GM18868 (cell line): ENCODE measurements around the gene KBTBD2.
"Not testable (repeated sequence)": the region's sequence is repeated elsewhere in the genome, so short reads cannot be mapped to it uniquely, and the experiment has no call there.

ENCODE experiments used
- ATAC-seq: cut with Tn5 transposase; IDR thresholded peaks from one replicate; pipeline ENCODE4 v1.9.1; 2021; ENCODE audit warnings: mild to moderate bottlenecking, moderate library complexity; ENCODE audit not compliant: unreplicated experiment

Gene KBTBD2

DNA sequence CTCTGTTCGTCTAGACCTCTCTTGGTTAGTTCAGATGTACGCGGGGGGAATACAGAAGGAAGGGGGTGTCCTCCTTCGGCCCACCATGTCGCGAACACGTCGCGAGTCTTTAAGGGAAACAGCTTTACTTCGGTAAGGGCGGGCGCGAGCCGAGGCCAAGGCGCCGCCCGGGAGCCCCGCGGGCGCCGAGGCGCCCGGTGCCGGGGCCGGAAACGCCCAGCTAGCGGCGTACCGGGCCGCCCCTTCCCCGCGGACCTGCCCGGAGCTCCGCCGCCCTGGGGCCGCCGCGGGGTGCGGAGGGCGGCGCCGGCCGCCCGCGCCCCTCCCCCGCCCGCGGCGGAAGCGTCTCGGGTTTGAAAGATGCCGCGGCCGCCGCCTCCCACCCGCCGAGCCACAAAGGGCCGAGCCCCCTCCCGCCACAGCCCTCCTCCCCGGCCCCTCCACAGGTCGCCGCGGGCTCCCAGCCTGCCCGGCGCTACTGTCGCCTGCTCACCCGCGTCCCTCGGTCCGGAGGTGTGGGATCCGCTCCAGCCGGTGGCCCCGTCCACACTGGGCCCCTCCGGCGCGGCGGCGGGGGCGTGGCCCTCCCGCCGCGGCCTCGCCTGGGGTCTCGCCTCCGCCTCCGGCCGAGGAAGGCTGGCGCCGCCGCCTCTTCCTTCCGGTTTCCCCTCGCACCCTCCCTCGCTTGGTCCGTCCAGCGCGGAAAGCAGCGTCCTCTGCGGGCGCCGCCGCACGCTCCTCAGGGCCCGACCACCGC, at the start of gene KBTBD2:
Gene KBTBD2, minus strand, starts transcription at position 718 of the 757 bp plus-strand sequence. CDS start 12,156 bp downstream, outside the sequence.
- ATAC-seq = peak; percentile 60

DNA sequence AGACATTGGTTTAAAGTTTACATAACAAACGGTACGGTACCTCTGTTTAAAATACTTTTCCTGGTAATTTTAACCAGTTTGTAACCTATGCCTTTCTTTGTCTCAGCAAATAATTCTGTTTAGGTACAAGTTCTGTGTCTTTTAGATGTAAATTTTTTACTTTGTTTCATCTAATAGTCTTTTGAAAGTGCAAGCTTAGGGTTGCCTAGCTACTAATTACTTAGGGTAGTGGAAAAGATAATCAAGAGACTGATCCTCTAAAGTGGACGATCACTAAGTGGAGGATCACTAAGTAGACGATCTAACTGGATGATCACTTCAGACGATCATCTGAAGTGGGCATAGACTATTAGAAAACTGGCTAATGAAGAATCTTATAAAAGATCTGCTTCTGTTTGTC, 49.6 kb upstream of the KBTBD2 start:
- ATAC-seq = no peak

DNA sequence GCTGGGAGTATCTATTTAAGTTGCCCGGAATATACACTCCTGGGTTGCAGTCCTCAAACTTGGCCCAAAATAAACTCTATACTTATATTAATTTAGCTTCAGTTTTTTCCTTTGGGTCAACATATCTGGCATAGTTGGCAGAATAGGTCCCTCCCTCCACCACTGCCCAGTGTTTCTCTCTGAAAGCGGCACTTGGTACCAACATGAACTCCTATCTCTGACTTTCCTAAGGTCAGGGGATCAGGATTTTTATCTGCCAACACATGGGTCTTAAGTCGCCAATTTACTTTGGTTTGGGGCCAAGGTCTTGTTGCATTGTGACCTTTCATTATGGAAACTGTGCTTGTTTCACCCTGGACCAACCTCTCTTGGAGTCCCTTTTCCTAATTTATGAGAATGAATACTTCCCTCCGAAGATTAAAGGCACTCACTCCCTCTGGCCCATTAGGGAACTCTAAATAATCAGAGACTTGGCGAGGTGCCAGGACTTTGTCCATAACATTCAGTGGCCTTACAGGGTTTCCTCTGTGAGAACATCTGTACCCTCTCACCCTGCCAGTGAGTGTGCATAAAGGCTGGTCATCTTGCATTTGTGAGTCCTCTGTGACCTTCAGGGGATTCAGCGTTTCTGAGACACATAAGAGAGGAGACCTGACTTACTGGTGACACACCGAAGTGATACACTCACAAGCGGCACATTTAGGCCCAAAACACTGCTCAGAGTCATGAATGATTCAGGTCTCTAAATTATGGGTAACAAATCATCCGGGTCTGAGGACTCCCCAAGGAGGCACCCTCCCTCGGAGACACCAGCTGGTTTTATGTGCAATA, 46.0 kb upstream of the KBTBD2 start:
- ATAC-seq = no peak

DNA sequence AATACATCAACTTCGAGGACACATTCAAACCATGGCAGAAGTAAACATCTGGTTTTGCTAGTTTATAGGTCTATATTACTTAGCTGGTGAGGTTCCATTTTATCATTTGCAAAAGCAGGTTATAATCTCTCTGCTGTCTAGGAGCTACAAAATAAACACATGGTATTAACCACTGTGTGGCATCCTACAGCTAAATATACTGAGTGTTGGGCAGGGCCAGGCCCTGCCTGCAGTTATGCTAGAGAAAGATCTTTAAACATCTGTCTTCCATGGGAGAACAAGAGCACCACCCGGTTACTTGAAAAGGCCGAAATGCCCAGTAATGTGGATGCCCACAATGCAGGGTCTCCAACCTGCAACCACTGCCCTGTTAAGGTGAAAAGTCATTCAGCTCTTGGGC, 45.1 kb upstream of the KBTBD2 start:
- ATAC-seq = no peak

DNA sequence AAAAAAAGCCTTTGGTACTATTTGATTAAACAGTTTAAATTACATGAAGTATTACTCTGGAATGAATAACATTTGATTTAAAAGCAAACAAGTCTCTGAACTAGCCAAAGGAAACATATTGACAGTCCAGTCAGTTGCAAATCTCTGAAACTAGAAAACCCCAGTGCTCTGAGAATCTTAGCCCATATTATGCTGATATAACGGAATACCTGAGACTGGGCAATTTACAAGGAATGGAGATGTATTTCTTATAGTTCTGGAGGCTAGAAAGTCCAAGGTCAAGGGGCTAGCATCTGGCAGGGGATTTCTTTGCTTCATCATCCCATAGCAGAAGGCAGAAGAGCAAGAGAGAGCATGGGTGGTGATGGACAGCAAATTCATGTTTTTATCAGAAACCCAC, 44.0 kb upstream of the KBTBD2 start:
- ATAC-seq = no peak

DNA sequence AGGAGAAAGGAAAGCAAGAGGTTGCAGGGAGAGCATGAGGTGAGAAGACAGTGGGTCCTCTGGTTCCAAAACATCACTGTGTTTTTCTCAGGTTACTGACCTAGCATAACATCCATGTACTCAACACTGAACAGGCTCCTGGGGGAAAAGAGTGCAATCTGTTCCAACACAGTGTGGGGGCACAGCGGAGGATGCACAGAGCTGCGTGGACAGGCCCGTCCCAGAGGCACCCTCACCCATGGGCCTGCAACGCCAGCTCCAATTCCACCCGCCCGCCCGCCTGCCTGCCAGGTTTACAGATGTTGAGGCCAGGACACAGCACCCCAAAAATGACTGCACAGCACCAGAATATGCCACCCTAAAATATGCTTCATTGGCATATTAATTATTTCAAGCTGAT, 38.8 kb upstream of the KBTBD2 start:
- ATAC-seq = no peak

DNA sequence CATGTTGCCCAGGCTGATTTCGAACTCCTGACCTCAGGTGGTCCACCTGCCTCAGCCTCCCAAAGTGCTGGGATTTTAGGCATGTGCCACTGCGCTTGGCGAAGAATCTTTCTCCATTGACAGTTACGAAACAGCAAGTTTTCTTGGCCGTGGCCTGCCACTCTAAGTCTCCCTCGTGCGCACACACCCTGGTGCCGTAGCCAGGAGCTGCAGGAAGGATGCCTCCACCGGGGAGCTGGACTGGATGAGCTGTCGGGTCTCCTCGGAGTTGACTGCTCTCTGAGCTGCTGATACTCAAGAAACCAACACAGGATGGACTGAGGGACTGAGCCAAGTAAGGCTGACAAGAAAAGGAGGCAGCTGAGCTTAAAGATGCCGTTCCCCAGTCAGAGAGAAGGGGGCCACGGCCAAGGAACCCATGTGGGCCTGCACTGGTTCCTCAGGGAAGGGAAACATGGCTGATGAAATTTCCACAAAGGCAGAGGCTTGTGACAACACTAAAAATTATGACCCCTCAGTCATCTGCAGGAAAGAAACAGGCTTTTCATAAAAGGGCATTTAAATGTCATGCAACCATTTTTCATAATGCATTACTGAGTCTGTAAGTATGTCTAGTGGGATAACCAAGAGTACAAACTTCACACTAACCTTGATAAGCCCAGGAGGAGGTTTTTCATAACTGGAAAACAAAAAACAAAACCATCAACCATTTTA, 38.0 kb upstream of the KBTBD2 start:
- no peak for ATAC-seq

DNA sequence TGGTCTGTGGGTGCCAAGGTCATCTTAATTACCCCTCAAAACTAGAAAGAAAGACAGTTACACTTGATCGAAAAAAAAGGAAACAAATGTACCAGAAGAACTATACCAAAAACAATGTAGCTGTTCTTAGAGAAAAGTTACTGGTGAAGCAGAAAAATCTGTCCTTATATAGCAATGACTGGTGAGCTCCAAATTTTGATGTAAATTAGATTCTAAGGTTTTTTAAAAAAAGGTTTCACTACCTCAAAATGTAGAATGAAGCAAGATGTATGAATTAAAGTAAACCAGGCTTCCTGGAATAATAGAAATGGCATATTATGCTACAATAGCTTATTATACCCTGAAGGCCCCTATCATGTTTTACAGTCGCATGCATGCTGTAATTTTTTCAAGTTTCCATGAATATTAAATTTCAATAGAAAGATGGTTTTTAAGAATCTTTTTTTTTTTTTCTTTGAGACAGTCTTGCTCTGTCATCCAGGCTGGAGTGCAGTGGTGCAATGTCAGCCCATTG, 37.3 kb upstream of the KBTBD2 start:
- no peak for ATAC-seq

DNA sequence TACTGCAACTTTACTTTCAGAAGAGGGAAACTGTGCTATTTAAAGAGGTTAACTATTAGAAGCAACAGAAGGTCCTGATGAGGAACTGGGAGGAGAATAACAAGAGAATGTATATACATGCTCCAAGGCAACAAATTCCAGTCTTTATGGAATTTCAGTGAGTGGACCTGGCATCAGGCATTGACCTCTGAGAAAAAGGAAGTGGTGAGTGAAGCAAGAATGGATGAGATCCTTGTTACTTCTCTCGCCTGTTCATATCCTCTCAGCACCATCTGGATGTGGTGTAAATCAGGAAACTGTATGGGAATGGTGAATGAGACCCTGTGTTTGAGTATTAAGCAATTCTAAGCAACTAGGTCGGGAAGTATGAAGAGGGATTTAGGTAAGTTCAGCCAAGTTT, 30.3 kb upstream of the KBTBD2 start:
- ATAC-seq = no peak

DNA sequence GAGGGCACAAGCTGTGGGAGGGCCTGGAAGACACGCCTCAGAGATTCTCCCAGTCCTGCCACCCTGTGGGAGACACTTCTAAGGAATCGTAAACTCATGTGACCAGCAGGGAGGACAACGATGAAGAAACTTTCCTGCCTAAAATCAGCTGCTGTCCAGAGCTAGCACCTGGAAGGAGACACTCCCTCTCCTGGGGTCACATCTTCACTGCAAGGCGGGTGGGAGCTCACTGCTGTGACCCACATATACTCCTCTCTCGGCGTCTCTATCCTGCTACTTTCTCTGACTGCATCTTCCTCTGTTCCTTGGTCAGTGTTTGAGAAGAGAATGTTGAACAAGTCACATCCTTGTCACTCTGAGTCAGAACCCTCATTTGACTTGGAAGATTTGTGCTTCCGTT, 25.4 kb upstream of the KBTBD2 start:
- not testable (repeated sequence) for ATAC-seq

DNA sequence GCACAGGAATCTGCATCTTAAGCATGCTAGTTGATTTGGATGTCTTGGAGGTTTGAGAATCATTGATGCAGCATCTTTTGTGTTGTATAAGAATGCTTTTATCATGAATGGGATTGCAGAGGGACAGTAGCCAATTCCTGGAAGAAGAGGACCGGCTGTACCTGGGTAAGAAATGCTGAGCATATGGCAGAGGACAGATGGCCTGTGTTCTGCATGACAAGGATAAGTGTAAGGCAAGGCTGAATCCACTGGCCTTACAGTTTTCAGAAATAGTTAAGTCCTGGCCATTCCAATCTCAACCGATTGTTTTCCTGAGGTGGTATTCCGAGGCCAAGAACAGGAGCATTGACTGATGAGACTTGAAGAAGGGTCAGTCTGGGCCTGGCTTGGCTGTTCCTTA, 24.4 kb upstream of the KBTBD2 start:
- no peak for ATAC-seq

DNA sequence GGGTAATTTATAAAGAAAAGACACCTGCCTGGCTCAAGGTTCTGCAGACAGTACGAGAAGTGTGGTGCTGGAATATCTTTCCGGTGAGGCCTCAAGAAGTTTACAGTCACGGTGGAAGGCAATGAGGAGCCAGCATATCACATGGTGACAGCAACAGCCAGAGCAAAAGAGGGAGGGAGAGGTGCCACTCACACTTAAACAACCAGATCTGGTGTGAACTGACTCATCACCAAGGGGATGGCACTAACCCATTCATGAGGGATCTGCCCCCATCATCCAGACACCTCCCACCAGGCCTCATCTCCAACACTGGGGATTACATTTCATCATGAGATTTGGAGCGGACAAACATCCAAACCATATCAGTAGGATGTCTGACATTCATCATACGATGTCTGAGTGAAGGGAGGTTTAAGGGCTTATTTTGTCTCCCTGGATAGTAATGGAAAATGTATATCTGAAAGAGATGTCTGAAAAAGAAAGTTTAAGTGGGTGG, 23.5 kb upstream of the KBTBD2 start:
- no peak for ATAC-seq

DNA sequence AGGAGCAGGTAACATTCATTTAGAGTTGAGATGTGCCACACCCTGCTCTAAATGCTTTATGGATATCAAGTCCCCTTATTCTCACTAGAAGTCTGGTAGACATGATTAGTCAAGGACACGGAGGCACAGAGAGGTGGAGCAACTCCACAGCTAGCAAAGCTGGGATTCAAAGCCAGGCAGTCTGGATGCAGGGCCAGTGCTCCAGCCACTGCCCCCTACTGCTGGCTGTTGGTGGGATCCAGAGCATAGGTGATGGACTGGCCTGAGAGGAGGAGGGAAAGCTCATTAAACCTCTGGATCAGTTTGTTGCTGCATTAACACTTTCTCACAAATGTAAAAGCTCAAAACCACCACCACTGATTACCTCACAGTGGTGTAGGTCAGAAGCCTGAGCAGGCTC, 22.6 kb upstream of the KBTBD2 start:
- ATAC-seq = no peak

DNA sequence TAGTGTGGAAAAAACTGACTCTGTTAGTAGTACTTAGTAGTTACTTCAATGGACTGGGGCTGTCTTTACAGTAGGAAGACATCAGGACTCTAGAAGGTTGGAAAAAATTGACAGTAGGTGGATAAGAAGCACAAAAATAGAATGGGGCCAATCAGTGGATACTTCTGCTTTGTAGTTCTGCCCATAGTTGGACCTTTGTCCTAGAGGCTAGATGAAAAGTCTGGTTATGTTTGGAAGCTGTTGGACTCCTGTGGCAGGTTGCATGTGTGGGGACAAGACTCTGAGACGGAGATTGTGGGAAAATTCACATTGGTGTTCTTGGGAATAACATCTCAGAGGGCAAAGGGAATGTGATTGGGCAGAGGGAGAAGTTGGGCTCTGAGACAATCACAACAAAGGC, 18.6 kb upstream of the KBTBD2 start:
- ATAC-seq = no peak

DNA sequence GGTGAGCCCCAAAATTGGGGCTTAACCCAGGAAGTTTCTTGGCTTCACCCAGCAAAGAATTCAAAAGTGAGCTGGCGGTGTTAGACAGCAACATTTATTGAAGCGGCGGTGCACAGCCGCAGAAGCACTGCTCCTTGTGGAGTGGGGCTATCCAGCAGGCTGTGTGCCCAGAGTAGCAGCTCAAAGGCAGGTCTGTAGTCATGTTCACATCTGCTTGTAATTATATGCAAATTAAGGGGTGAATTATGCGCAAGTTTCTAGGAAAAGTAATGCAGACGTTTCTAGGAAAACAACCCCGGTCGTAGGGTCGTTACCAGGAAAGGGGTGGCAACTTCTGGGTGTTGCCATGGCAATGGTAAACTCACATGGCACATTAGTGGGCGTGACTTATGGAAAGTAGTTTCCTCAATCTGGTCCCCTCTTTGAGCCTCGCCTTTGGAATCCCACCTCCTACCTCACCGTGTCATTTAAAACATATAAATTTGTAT, 13.7 kb upstream of the KBTBD2 start:
- peak; percentile 91 for ATAC-seq

DNA sequence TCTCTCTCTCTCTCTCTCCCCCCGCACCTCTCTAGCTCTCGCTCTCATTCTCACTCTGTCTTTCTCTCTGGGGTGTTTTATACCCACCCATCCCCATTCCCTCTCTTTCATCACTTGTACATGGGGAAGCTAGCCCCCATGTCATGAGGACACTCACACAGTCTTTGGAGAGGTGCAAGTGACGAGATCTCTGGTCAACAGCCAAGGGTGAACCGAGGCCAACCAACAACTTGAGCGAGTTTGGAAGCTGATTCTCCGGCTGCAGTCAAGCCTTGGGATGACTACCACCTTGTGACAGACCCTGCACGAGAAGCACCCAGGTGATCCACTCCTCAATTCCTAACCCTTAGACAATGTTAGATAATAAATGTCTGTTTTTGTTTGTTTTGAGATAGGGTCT, 10.1 kb upstream of the KBTBD2 start:
- no peak for ATAC-seq

DNA sequence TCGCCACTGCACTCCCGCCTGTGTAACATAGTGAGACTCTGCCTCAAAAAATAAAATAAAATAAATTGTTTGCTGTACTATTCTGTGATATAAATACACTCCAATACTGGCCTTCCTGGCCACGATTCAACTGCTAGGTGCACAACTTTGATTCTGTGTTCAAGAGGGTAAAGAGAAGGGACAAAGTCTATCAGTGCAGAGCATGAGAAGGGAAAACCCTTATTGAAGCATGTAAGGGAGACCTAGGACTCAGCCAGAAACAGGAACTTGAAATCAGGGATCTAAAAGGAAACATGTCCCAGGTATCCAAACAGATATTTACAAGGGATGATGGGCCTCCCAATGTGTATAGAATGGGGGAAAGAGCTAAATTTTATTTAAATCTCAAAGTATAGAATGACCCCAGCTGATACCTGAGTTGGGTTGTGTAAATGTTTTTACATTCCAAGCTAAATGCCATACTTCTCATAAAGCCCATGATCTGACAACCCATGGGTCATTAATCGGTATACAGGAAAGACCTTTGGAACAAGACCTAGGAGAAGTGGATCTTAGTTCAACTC, 9.0 kb upstream of the KBTBD2 start:
- ATAC-seq = no peak

DNA sequence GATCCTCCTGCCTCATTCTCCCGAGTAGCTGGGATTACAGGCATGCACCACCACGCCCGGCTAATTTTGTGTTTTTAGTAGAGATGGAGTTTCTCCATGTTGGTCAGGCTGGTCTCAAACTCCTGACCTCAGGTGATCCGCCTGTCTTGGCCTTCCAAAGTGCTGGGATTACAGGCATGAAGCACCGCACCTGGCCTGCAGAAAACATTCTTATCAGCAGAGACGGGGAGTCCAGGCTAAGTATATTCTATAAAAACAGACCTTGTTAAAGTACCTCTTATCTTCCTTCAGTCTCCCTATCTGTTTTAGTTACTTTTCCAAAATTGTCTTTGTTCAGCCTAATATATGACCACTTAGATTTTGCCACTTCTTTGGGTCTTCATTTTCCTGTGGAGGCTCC, 5.8 kb upstream of the KBTBD2 start:
- ATAC-seq = not testable (repeated sequence)

DNA sequence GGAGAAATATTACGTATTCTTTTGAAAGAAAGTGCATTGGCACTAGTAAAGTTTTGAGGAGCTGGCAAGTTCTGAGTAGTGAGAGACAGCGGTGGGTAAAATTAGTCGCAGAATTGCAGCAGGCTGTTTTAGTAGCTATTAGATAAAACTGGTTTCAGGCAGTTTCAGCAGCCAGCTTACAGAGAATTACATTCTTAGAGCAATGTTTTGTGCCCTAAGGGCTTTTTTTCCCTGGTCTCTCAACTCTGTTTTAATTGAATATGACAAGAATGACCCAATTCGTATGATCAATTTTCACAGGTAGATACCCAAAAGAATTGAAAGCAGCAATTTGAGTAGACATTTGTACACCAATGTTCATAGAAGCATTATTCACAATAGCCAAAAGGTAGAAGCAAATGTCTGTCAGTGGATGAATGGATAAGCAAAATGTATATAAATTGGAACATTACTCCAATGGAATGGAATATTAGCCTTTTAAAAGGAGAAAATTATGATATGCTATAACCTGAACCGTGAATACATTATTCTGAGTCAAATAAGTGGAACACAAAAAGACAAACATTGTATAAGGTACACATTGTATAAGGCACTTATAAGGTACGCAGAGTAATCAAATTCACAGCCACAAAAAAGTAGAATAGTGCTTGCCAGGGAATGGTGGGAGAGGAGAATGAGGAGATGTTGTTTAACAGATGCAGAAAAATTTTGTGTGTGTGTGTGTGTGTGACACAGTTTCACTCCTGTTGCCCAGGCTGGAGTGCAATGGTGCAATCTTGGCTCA, 5.2 kb upstream of the KBTBD2 start:
- ATAC-seq = no peak

DNA sequence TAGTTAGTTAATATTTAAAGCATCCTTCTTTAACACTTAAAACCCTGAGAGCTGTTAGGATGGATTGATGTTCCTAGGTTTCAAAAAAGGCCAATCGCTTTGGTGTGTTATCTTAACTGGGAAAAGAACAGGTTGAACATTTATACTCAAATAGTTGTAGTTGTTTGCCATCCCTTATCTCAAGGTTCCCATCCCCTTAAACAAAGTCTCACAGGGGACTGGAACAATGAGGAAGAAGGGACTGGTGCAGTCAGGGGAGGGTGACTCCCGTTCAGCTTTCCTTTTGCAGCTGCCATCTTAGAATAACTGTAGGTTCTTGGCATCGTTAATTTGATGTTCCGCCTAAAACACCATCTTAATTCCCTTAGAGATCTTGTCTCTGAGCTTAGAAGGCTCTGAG, 2.6 kb upstream of the KBTBD2 start:
- ATAC-seq = no peak
